SK-N-SH (cell line): ENCODE results near the gene MANSC4. TPM values are rescaled to one million over a fixed set of nuclear protein-coding genes. Genes with fewer than 3 reads are reported as not detected.
A peak's percentile ranks its signal among the peaks of the same experiment; 100 is the strongest.

Source experiments
- CTCF ChIA-PET: fragments of 300-600, 350-600 bp; formaldehyde crosslinking; extraction: SDS; loops from one replicate; lab custom pipeline; 2021; lab: Yijun Ruan, JAX
- POLR2A ChIA-PET: fragments of 350-600 bp; sonication (Branson Sonifier 250); formaldehyde crosslinking; extraction: SDS; loops from one replicate; lab custom pipeline; 2020; ENCODE audit warnings: antibody characterized with exemption, inconsistent platforms; lab: Yijun Ruan, JAX
- DNase-seq: peaks from one replicate; pipeline ENCODE4 v3.0.0; 2012
- H2AFZ ChIP-seq: fragments of 200-600 bp; sonication (generic); 2 replicates; pipeline ENCODE4 v1.8.1; 2016; ENCODE audit warnings: antibody characterized with exemption, mild to moderate bottlenecking, low read depth
- H3F3A ChIP-seq: fragments of 200-600 bp; sonication (generic); replicated peaks from 2 replicates; pipeline ENCODE3; 2016; ENCODE audit warnings: antibody characterized with exemption, mild to moderate bottlenecking; ENCODE audit not compliant: insufficient read depth
- H3K27ac ChIP-seq, 2 experiments: fragments of 200-500 bp in 1 of 2; fragments of 200-600 bp in 1 of 2; sonication (Bioruptor generic) in 1 of 2; sonication (generic), shearing (Covaris generic) in 1 of 2; 2 replicates each; pipeline versions ENCODE4 v1.5.1 to v1.6.1; 2014 to 2016; ENCODE audit warnings: low read depth in 2 of 2, inconsistent platforms in 1 of 2, low read length in 1 of 2, mild to moderate bottlenecking in 1 of 2, mixed read lengths in 1 of 2
- H3K27me3 ChIP-seq: fragments of 200-600 bp; sonication (generic), shearing (Covaris generic); 2 replicates; pipeline ENCODE4 v1.6.1; 2016; ENCODE audit warnings: mixed run types; ENCODE audit not compliant: insufficient read depth
- H3K36me3 ChIP-seq, 2 experiments: fragments of 200-500 bp in 1 of 2; fragments of 200-600 bp in 1 of 2; sonication (Bioruptor generic) in 1 of 2; sonication (generic) in 1 of 2; replicated peaks in 1 of 2; 2 replicates each; pipeline versions ENCODE3 to v1.5.1; 2014 to 2016; ENCODE audit warnings: low read length in 1 of 2, mild to moderate bottlenecking in 1 of 2; ENCODE audit not compliant: insufficient read depth in 2 of 2, control insufficient read depth in 1 of 2
- H3K4me1 ChIP-seq, 2 experiments: fragments of 200-500 bp in 1 of 2; fragments of 200-600 bp in 1 of 2; sonication (Bioruptor generic) in 1 of 2; sonication (generic), shearing (Covaris generic) in 1 of 2; 2 replicates each; pipeline versions ENCODE4 v1.5.1 to v1.6.1; 2014 to 2016; ENCODE audit warnings: low read depth in 1 of 2, low read length in 1 of 2, mixed run types in 1 of 2; ENCODE audit not compliant: insufficient read depth in 2 of 2, control insufficient read depth in 1 of 2
- H3K4me2 ChIP-seq: fragments of 200-600 bp; sonication (generic), shearing (Covaris generic); 2 replicates; pipeline ENCODE4 v1.6.1; 2017; ENCODE audit warnings: mixed run types
- H3K4me3 ChIP-seq, 2 experiments: fragments of 200-500 bp in 1 of 2; fragments of 200-600 bp in 1 of 2; sonication (Bioruptor generic) in 1 of 2; sonication (generic), shearing (Covaris generic) in 1 of 2; 2 replicates each; pipeline versions ENCODE4 v1.5.1 to v1.8.1; 2014 to 2016; ENCODE audit warnings: low read depth in 2 of 2, inconsistent platforms in 1 of 2, low read length in 1 of 2, mild to moderate bottlenecking in 1 of 2, mixed read lengths in 1 of 2, moderate library complexity in 1 of 2
- H3K79me2 ChIP-seq: fragments of 200-600 bp; sonication (generic); 2 replicates; pipeline ENCODE4 v1.8.1; 2017; ENCODE audit warnings: mild to moderate bottlenecking; ENCODE audit not compliant: insufficient read depth
- H3K9ac ChIP-seq: fragments of 200-600 bp; sonication (generic); 2 replicates; pipeline ENCODE4 v1.6.1; 2017; ENCODE audit warnings: mixed run types
- H3K9me2 ChIP-seq: fragments of 200-600 bp; sonication (generic); 2 replicates; pipeline ENCODE4 v1.6.1; 2017; ENCODE audit warnings: mixed run types
- H3K9me3 ChIP-seq: fragments of 200-600 bp; sonication (generic); 2 replicates; pipeline ENCODE4 v1.6.1; 2017; ENCODE audit warnings: mixed run types, mild to moderate bottlenecking, moderate library complexity
- H4K20me1 ChIP-seq: fragments of 200-600 bp; sonication (generic); 2 replicates; pipeline ENCODE4 v1.6.1; 2017; ENCODE audit warnings: mild to moderate bottlenecking, mixed run types; ENCODE audit not compliant: insufficient read depth
- ELF1 ChIP-seq: IDR thresholded peaks from 2 replicates; pipeline ENCODE4 v1.4.0; 2012
- EZH2phosphoT487 ChIP-seq: fragments of 200-600 bp; sonication (generic); IDR thresholded peaks from 2 replicates; pipeline ENCODE4 v1.6.1; 2017; ENCODE audit warnings: low read depth, mixed run types, mild to moderate bottlenecking, antibody characterized with exemption, moderate library complexity, borderline replicate concordance
- FOSL2 ChIP-seq: IDR thresholded peaks from 2 replicates; pipeline ENCODE4 v1.4.0; 2012; ENCODE audit warnings: low read depth, mild to moderate bottlenecking, moderate library complexity, borderline replicate concordance
- FOXM1 ChIP-seq: IDR thresholded peaks from 2 replicates; pipeline ENCODE4 v1.4.0; 2012; ENCODE audit warnings: low read depth, mild to moderate bottlenecking
- GATA2 ChIP-seq: sonication (generic); formaldehyde crosslinking; IDR thresholded peaks from 2 replicates; pipeline ENCODE4 v1.5.0; 2020; ENCODE audit warnings: mild to moderate bottlenecking, missing genetic modification reagents
- JUND ChIP-seq: IDR thresholded peaks from 2 replicates; pipeline ENCODE4 v1.4.0; 2012
- MEF2A ChIP-seq: IDR thresholded peaks from 2 replicates; pipeline ENCODE4 v1.4.0; 2012; ENCODE audit warnings: low read depth, borderline replicate concordance
- MXI1 ChIP-seq: IDR thresholded peaks from 2 replicates; pipeline ENCODE4 v1.6.1; 2012; ENCODE audit warnings: mild to moderate bottlenecking, low read depth, low read length, improper control_type of control experiment
- NRF1 ChIP-seq: IDR thresholded peaks from 2 replicates; pipeline ENCODE4 v1.6.1; 2012; ENCODE audit warnings: low read depth, mild to moderate bottlenecking, low read length
- RAD21 ChIP-seq: IDR thresholded peaks from 2 replicates; pipeline ENCODE4 v1.6.1; 2012; ENCODE audit warnings: mild to moderate bottlenecking, low read length
- RFX5 ChIP-seq: IDR thresholded peaks from 2 replicates; pipeline ENCODE4 v1.6.1; 2012; ENCODE audit warnings: mild to moderate bottlenecking, improper control_type of control experiment, low read length
- SIN3A ChIP-seq: IDR thresholded peaks from 2 replicates; pipeline ENCODE4 v1.6.1; 2012; ENCODE audit warnings: low read depth, mild to moderate bottlenecking, low read length, moderate library complexity, borderline replicate concordance
- TEAD4 ChIP-seq: IDR thresholded peaks from 2 replicates; pipeline ENCODE4 v1.4.0; 2012; ENCODE audit warnings: mild to moderate bottlenecking, borderline replicate concordance; ENCODE audit not compliant: insufficient read depth
- USF2 ChIP-seq: fragments of 150-350 bp; IDR thresholded peaks from 2 replicates; pipeline ENCODE4 v1.6.1; 2017; ENCODE audit warnings: antibody characterized with exemption, low read length, low read depth, borderline replicate concordance
- ZBTB33 ChIP-seq: IDR thresholded peaks from 2 replicates; pipeline ENCODE4 v1.4.0; 2012; ENCODE audit warnings: low read depth, borderline replicate concordance
- WGBS: methylation state at CpG from one replicate; pipeline ENCODE4 v1.1.6; 2017; ENCODE audit warnings: low lambda C conversion rate; 5-methylcytosine and 5-hydroxymethylcytosine counted together
- polyA plus RNA-seq, 3 experiments: library from polyadenylated mRNA; depleted of rRNA; stranded (reverse); fragments of >200 nt; gene quantifications; 2 replicates each; pipeline ENCODE4 v1.2.3, GENCODE V29; 2012

MANSC4 gene
- polyA plus RNA-seq, 1 of the 3 experiments (the other 2 are of a cell fraction): not detected

GRCh38 chr12:27787559-27787958, 7.5 kb upstream of the MANSC4 start:
- H4K20me1 ChIP-seq: 0 out of 2 replicates have a peak, but pooled peaks cover 4% of the 10 kb centered on the region
- H3K36me3 ChIP-seq: peaks cover 19 to 41% of the 10 kb centered on the region in 2 experiments
- ChIA-PET CTCF (interaction anchor here (1.1 to 1.4 kb wide), 2 partner anchors 15 to 54 kb away, joined by 3 read pairs; no protein-coding TSS in a partner anchor), POLR2A (no interaction called here)
- WGBS: 77% methylated on average over 2 of the region's 2 CpGs
- H3K4me2 ChIP-seq: no peak overlapping the region
- peaks cover 94% of the 10 kb centered on the region for H3K79me2 ChIP-seq
- H3K9me3 ChIP-seq: no peaks in the 10 kb centered on the region
- no peak for DNase-seq
- no peak overlapping the region for H3K9ac ChIP-seq
- H3F3A ChIP-seq: peaks cover 15% of the 10 kb centered on the region
- TF ChIP-seq MEF2A: no peak
- TF ChIP-seq GATA2 (CRISPR knock-in tag): no peak
- TF ChIP-seq JUND: no peak
- TF ChIP-seq TEAD4: no peak
- TF ChIP-seq USF2: no peak
- TF ChIP-seq SIN3A: no peak
- no peak for TF ChIP-seq EZH2phosphoT487
- no peak for TF ChIP-seq MXI1
- no peak for TF ChIP-seq FOSL2
- no peak for TF ChIP-seq RFX5
- no peak for TF ChIP-seq NRF1
- H3K9me2 ChIP-seq: no peaks in the 10 kb centered on the region
- H3K4me3 ChIP-seq: no peak overlapping the region
- H3K27ac ChIP-seq: no peak overlapping the region
- no peaks in the 10 kb centered on the region for H3K27me3 ChIP-seq
- peaks cover 0 to 5% of the 10 kb centered on the region in 2 experiments; a peak in 3 of 4 replicates for H3K4me1 ChIP-seq
- H2AFZ ChIP-seq: no peak overlapping the region

- peaks cover 12 to 16% of the 10 kb centered on the region in 2 experiments for H3K4me1 ChIP-seq
- no peak overlapping the region for H3K9ac ChIP-seq
- WGBS: 90% methylated on average over 3 of the region's 3 CpGs
- peak overlapping the region in 1 of 2 experiments; percentile 47; a peak in 2 of 4 replicates for H3K27ac ChIP-seq
- H4K20me1 ChIP-seq: 0 out of 2 replicates have a peak, but pooled peaks cover 4% of the 10 kb centered on the region
- peaks cover 18% of the 10 kb centered on the region for H3F3A ChIP-seq
- no peak overlapping the region for H3K4me2 ChIP-seq
- H2AFZ ChIP-seq: no peak overlapping the region
- no peaks in the 10 kb centered on the region for H3K9me2 ChIP-seq
- CTCF ChIA-PET: no interaction called here
- H3K27me3 ChIP-seq: no peaks in the 10 kb centered on the region
- DNase-seq: no peak
- no peak for TF ChIP-seq ELF1
- no peak for TF ChIP-seq RFX5
- no peak for TF ChIP-seq FOXM1
- no peak for TF ChIP-seq RAD21
- TF ChIP-seq ZBTB33: no peak
- POLR2A ChIA-PET: no interaction called here
- H3K9me3 ChIP-seq: no peaks in the 10 kb centered on the region
- peaks cover 100% of the 10 kb centered on the region for H3K79me2 ChIP-seq
- no peak overlapping the region for H3K4me3 ChIP-seq
- peaks cover 13 to 34% of the 10 kb centered on the region in 2 experiments for H3K36me3 ChIP-seq
These were observed 6.0 kb upstream of the MANSC4 start for GRCh38 chr12:27785882-27786570.
